ENCODE data around the gene PDCL2. TPM values are rescaled to one million over a fixed set of nuclear protein-coding genes. Genes with fewer than 3 reads are reported as not detected.

Gene PDCL2
- total and polyA plus RNA-seq, 2 of the 13 experiments (the other 11 are each of a cell fraction or from before 2014, with no cell fraction given), result not detected

GRCh38 chr4:55543858-55544257 lies 48.2 kb downstream of the PDCL2 start:
- ChIA-PET CTCF (ENCODE audit: low intra/inter-chr PET ratio, low total read pairs) (no interaction called here), POLR2A (no interaction called here)
- ATAC-seq, result no peak
- H3K4me3 ChIP-seq (replicated peaks in 1 of 3; ENCODE audit: insufficient read depth in 1 of 3, low read depth in 2 of 3, low read length in 3 of 3), result no peak overlapping the region; a peak in 1 of 6 replicates
- no peaks in the 10 kb centered on the region for H3K9me3 ChIP-seq (ENCODE audit: low read length)
- in situ Hi-C loops (cut with HindIII; ENCODE audit: extremely low pct_ligation_motif_present, low pct_unique_long_range_greater_than_20kb) (no loop called here), intact Hi-C loops (cut with micrococcal nuclease; ENCODE audit: unreplicated experiment) (no loop called here)
- H3K79me2 ChIP-seq (ENCODE audit: insufficient read depth, low read length), result peaks cover 42% of the 10 kb centered on the region
- H3K4me2 ChIP-seq (ENCODE audit: low read depth, low read length), result peak overlapping the region; percentile 73; the same call in 1 of the 2 replicates
- no TSS peak for BruUV-seq (replicated peaks)
- H4K20me1 ChIP-seq (ENCODE audit: insufficient read depth, low read length), result no peaks in the 10 kb centered on the region; the same call in 1 of the 2 replicates
- 0 out of 5 replicates have a peak, but pooled peaks cover 0 to 4% of the 10 kb centered on the region in 2 experiments for H3K36me3 ChIP-seq (replicated peaks in 1 of 2; ENCODE audit: control insufficient read depth in 1 of 2, insufficient read depth in 2 of 2, low read length in 2 of 2)
- no peak overlapping the region for H3K27ac ChIP-seq (ENCODE audit: extremely low read length, insufficient read depth, low read length)
- H3K4me1 ChIP-seq (ENCODE audit: insufficient read depth, low read length), result peaks cover 36% of the 10 kb centered on the region
- TF ChIP-seq PATZ1 (CRISPR knock-in tag; IDR thresholded peaks at IDR 0.05) (0 out of 2 replicates have a peak, but pooled peaks have one; percentile 23), TAF15 (IDR thresholded peaks at IDR 0.05; ENCODE audit: low read depth, low read length, poor library complexity, severe bottlenecking) (no peak)
- H3K27me3 ChIP-seq (ENCODE audit: control insufficient read depth in 1 of 2, insufficient read depth in 2 of 2, low read length in 2 of 2), result no peaks in the 10 kb centered on the region; a peak in 1 of 5 replicates
- no peak for DNase-seq (ENCODE audit: low spot score)
- no peak for FAIRE-seq
- H2AFZ ChIP-seq (ENCODE audit: low read length), result no peak overlapping the region
- no peak overlapping the region for H3K9ac ChIP-seq (ENCODE audit: insufficient read depth, low read depth, low read length)

GRCh38 chr4:55540271-55540670 lies 51.8 kb downstream of the PDCL2 start:
- no peak overlapping the region for H3K9ac ChIP-seq (ENCODE audit: insufficient read depth, low read depth, low read length)
- no peak for ATAC-seq
- in situ Hi-C loops (cut with HindIII; ENCODE audit: extremely low pct_ligation_motif_present, low pct_unique_long_range_greater_than_20kb), result no loop called here
- no TSS peak for BruUV-seq (replicated peaks)
- H3K27me3 ChIP-seq (ENCODE audit: control insufficient read depth in 1 of 2, insufficient read depth in 2 of 2, low read length in 2 of 2), result no peaks in the 10 kb centered on the region; a peak in 1 of 5 replicates
- peaks cover 52% of the 10 kb centered on the region for H3K79me2 ChIP-seq (ENCODE audit: insufficient read depth, low read length)
- FAIRE-seq, result no peak
- no peak overlapping the region for H3K4me3 ChIP-seq (replicated peaks in 1 of 3; ENCODE audit: insufficient read depth in 1 of 3, low read depth in 2 of 3, low read length in 3 of 3)
- peaks cover 23% of the 10 kb centered on the region for H3K4me1 ChIP-seq (ENCODE audit: insufficient read depth, low read length)
- H3K9me3 ChIP-seq (ENCODE audit: low read length), result no peaks in the 10 kb centered on the region
- H3K36me3 ChIP-seq (replicated peaks in 1 of 2; ENCODE audit: control insufficient read depth in 1 of 2, insufficient read depth in 2 of 2, low read length in 2 of 2), result 0 out of 5 replicates have a peak, but pooled peaks cover 0 to 4% of the 10 kb centered on the region in 2 experiments
- 100% methylated on average over 3 of the region's 3 CpGs for WGBS (ENCODE audit: low lambda C conversion rate)
- no peak overlapping the region for H3K27ac ChIP-seq (ENCODE audit: extremely low read length, insufficient read depth, low read length)
- TF ChIP-seq GTF2F1 (IDR thresholded peaks at IDR 0.05; ENCODE audit: low read length) (no peak), GLI4 (CRISPR knock-in tag; IDR thresholded peaks at IDR 0.05; ENCODE audit: borderline replicate concordance) (no peak), HNRNPK (IDR thresholded peaks at IDR 0.05; ENCODE audit: low read depth, low read length, poor library complexity, severe bottlenecking) (peak; percentile 64)
- ChIA-PET POLR2A (no interaction called here), CTCF (ENCODE audit: low intra/inter-chr PET ratio, low total read pairs) (no interaction called here)
- DNase-seq (ENCODE audit: low spot score), result no peak
- no peak overlapping the region for H2AFZ ChIP-seq (ENCODE audit: low read length)
- no peak overlapping the region for H3K4me2 ChIP-seq (ENCODE audit: low read depth, low read length)
- H4K20me1 ChIP-seq (ENCODE audit: insufficient read depth, low read length), result no peaks in the 10 kb centered on the region; the same call in 1 of the 2 replicates
- intact Hi-C loops (cut with micrococcal nuclease; ENCODE audit: unreplicated experiment), result no loop called here
